ENCODE measurements around the gene RNF182.

RNF182 gene

GRCh38 chr6:14001329-14002012 lies 76.7 kb downstream of the RNF182 start:
- no peaks in the 10 kb centered on the region for H3K27me3 ChIP-seq (ENCODE audit: control insufficient read depth, insufficient read depth, low read length)
- H3K27ac ChIP-seq (ENCODE audit: low read depth, low read length), result no peak overlapping the region
- peaks cover 10% of the 10 kb centered on the region for H3K4me1 ChIP-seq (ENCODE audit: control insufficient read depth, insufficient read depth, low read length)
- H3K9ac ChIP-seq (ENCODE audit: low read length), result no peak overlapping the region
- H3K9me3 ChIP-seq (ENCODE audit: control insufficient read depth, insufficient read depth, low read depth, low read length), result peaks cover 4% of the 10 kb centered on the region
- no peak overlapping the region for H3K4me3 ChIP-seq (ENCODE audit: low read depth, low read length)
- no peaks in the 10 kb centered on the region for H3K36me3 ChIP-seq (ENCODE audit: control insufficient read depth, insufficient read depth, low read length)

DNA sequence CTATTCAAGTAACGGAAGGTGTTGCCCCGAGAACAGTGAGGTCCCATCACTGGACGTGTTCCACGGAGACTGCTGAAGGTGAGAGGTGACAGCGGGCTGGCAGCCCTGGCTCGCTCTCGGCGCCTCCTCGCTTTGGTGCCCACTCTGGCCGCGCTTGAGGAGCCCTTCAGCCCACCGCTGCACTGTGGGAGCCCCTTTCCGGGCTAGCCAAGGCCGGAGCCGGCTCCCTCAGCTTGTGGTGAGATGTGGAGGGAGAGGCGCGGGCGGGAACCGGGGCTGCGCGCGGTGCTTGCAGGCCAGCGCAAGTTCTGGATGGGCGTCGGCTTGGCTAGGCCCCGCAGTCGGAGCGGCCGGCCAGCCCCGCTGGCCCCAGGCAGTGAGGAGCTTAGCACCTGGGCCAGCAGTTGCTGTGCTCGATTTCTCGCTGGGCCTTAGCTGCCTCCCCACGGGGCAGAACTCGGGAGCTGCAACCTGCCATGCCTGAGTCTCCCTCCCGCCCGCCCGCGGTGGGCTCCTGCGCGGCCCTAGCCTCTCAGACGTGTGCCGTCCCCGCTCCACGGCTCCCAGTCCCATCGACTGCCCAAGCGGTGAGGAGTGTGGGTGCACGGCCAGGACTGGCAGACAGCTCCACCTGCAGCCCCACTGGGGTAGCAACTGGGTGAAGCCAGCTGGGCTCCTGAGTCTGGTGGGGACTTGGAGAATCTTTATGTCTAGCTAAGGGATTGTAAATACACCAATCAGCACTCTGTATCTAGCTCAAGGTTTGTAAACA lies 77.6 kb downstream of the RNF182 start:
- H3K4me3 ChIP-seq (ENCODE audit: low read depth, low read length), result no peak overlapping the region
- H3K27me3 ChIP-seq (ENCODE audit: control insufficient read depth, insufficient read depth, low read length), result no peaks in the 10 kb centered on the region
- H3K4me1 ChIP-seq (ENCODE audit: control insufficient read depth, insufficient read depth, low read length), result peaks cover 10% of the 10 kb centered on the region
- H3K36me3 ChIP-seq (ENCODE audit: control insufficient read depth, insufficient read depth, low read length), result no peaks in the 10 kb centered on the region
- H3K9me3 ChIP-seq (ENCODE audit: control insufficient read depth, insufficient read depth, low read depth, low read length), result peaks cover 4% of the 10 kb centered on the region
- no peak overlapping the region for H3K9ac ChIP-seq (ENCODE audit: low read length)
- H3K27ac ChIP-seq (ENCODE audit: low read depth, low read length), result no peak overlapping the region

GRCh38 chr6:14004258-14004657 lies 79.5 kb downstream of the RNF182 start:
- no peak overlapping the region for H3K27ac ChIP-seq (ENCODE audit: low read depth, low read length)
- no peaks in the 10 kb centered on the region for H3K27me3 ChIP-seq (ENCODE audit: control insufficient read depth, insufficient read depth, low read length)
- H3K36me3 ChIP-seq (ENCODE audit: control insufficient read depth, insufficient read depth, low read length), result no peaks in the 10 kb centered on the region
- peaks cover 12% of the 10 kb centered on the region for H3K4me1 ChIP-seq (ENCODE audit: control insufficient read depth, insufficient read depth, low read length)
- no peak overlapping the region for H3K9ac ChIP-seq (ENCODE audit: low read length)
- peaks cover 4% of the 10 kb centered on the region; the same call in 1 of the 2 replicates for H3K9me3 ChIP-seq (ENCODE audit: control insufficient read depth, insufficient read depth, low read depth, low read length)
- no peak overlapping the region for H3K4me3 ChIP-seq (ENCODE audit: low read depth, low read length)

DNA sequence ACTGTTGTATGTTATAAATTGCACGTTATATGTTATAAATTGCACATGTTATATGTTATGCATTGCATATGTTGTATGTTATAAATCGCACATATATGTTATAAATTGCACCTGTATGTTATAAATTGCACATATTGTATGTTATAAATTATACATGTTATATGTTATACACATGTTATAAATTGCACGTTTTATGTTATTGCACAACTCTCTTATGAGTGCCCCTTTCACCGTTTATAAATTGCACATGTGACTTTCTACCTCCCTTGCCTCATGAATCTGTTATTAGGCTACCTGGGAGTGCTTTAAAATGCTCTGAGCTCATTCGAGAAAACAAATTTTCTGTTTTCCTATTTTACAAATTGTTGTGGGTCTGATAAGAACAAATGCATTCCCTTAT lies 84.1 kb downstream of the RNF182 start:
- H3K27me3 ChIP-seq (ENCODE audit: control insufficient read depth, insufficient read depth, low read length), result no peaks in the 10 kb centered on the region
- H3K9me3 ChIP-seq (ENCODE audit: control insufficient read depth, insufficient read depth, low read depth, low read length), result peaks cover 9% of the 10 kb centered on the region
- H3K9ac ChIP-seq (ENCODE audit: low read length), result no peak overlapping the region
- H3K36me3 ChIP-seq (ENCODE audit: control insufficient read depth, insufficient read depth, low read length), result no peaks in the 10 kb centered on the region
- H3K27ac ChIP-seq (ENCODE audit: low read depth, low read length), result no peak overlapping the region
- peaks cover 17% of the 10 kb centered on the region; the same call in 1 of the 2 replicates for H3K4me1 ChIP-seq (ENCODE audit: control insufficient read depth, insufficient read depth, low read length)
- H3K4me3 ChIP-seq (ENCODE audit: low read depth, low read length), result no peak overlapping the region

DNA sequence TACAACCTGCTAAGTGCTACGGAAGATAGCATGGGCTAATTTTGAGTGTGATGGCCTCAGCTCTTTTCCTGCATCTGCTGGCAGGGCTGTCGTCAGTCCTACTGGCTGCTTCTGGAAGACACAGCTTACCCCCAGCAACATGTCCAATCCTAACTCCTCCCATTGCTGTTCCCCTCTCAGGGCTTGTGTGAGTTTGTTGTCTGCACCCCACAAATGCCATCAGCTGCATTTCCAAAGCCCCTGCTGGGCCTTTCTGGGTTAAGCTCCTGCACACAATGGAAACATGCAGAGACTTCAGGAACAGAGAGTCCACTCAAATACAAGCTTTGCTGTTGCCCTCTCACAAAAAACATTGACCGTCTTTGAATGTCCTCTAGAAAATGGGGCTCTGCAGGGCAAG lies 84.7 kb downstream of the RNF182 start:
- Histone ChIP-seq H3K27me3 (ENCODE audit: control insufficient read depth, insufficient read depth, low read length) (no peaks in the 10 kb centered on the region), H3K9ac (ENCODE audit: low read length) (no peak overlapping the region), H3K36me3 (ENCODE audit: control insufficient read depth, insufficient read depth, low read length) (no peaks in the 10 kb centered on the region), H3K9me3 (ENCODE audit: control insufficient read depth, insufficient read depth, low read depth, low read length) (peaks cover 9% of the 10 kb centered on the region), H3K27ac (ENCODE audit: low read depth, low read length) (no peak overlapping the region), H3K4me1 (ENCODE audit: control insufficient read depth, insufficient read depth, low read length) (peaks cover 17% of the 10 kb centered on the region; the same call in 1 of the 2 replicates), H3K4me3 (ENCODE audit: low read depth, low read length) (no peak overlapping the region)

- Histone ChIP-seq H3K4me1 (ENCODE audit: control insufficient read depth, insufficient read depth, low read length) (peaks cover 10% of the 10 kb centered on the region; the same call in 1 of the 2 replicates), H3K9ac (ENCODE audit: low read length) (no peak overlapping the region), H3K36me3 (ENCODE audit: control insufficient read depth, insufficient read depth, low read length) (no peaks in the 10 kb centered on the region), H3K4me3 (ENCODE audit: low read depth, low read length) (no peak overlapping the region), H3K27ac (ENCODE audit: low read depth, low read length) (no peak overlapping the region), H3K9me3 (ENCODE audit: control insufficient read depth, insufficient read depth, low read depth, low read length) (peaks cover 9% of the 10 kb centered on the region), H3K27me3 (ENCODE audit: control insufficient read depth, insufficient read depth, low read length) (no peaks in the 10 kb centered on the region)
Measured at GRCh38 chr6:14010275-14010674, 85.5 kb downstream of the RNF182 start.

- peaks cover 9% of the 10 kb centered on the region for H3K9me3 ChIP-seq (ENCODE audit: control insufficient read depth, insufficient read depth, low read depth, low read length)
- no peak overlapping the region for H3K27ac ChIP-seq (ENCODE audit: low read depth, low read length)
- no peak overlapping the region for H3K4me3 ChIP-seq (ENCODE audit: low read depth, low read length)
- no peaks in the 10 kb centered on the region for H3K36me3 ChIP-seq (ENCODE audit: control insufficient read depth, insufficient read depth, low read length)
- H3K27me3 ChIP-seq (ENCODE audit: control insufficient read depth, insufficient read depth, low read length), result peaks cover 5% of the 10 kb centered on the region; the same call in 1 of the 2 replicates
- H3K4me1 ChIP-seq (ENCODE audit: control insufficient read depth, insufficient read depth, low read length), result peaks cover 25% of the 10 kb centered on the region
- H3K9ac ChIP-seq (ENCODE audit: low read length), result no peak overlapping the region
Measured at GRCh38 chr6:14012313-14013030, 87.7 kb downstream of the RNF182 start.

DNA sequence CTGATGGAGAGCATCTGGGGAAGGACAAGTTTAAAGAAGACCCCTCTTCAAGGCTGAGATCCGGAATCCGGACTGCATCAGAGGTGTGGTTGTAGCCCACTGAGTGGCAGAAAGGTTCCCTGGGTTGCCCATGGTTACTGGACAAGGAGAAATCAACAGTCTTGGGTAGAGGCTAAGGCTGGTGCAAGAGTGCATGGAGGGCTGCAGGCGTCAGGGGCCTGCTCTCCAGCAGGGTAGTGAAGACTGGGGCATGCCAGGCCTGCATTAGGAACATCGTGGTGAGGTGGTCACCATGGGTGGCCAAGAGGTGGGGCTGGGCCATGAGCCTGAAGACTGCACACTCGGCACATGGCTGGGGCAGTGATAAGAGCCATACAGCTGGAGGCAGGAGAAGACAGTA lies 91.2 kb downstream of the RNF182 start:
- peaks cover 9% of the 10 kb centered on the region for H3K9me3 ChIP-seq (ENCODE audit: control insufficient read depth, insufficient read depth, low read depth, low read length)
- no peaks in the 10 kb centered on the region for H3K36me3 ChIP-seq (ENCODE audit: control insufficient read depth, insufficient read depth, low read length)
- H3K9ac ChIP-seq (ENCODE audit: low read length), result no peak overlapping the region
- H3K27me3 ChIP-seq (ENCODE audit: control insufficient read depth, insufficient read depth, low read length), result peaks cover 5% of the 10 kb centered on the region; the same call in 1 of the 2 replicates
- H3K27ac ChIP-seq (ENCODE audit: low read depth, low read length), result no peak overlapping the region
- peaks cover 25% of the 10 kb centered on the region for H3K4me1 ChIP-seq (ENCODE audit: control insufficient read depth, insufficient read depth, low read length)
- no peak overlapping the region for H3K4me3 ChIP-seq (ENCODE audit: low read depth, low read length)

DNA sequence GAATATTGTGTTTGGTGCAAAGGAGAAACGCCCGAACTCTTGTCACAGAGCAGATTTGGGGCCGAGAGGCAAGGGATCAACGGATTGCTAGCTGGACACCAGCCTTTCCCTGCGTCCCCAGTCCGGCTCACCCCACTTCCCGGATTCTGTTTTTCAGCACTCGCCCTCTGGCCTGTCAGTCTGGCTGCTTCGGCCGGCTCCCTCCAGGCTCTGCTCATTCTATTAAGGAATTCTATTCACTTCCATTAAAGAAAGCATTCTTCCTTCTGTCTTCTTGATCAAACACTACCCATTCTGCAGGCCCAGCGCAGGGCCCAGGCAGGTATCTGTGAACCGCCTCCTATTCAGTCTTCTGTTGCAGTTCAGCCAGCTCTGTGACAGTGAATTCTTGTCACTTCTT lies 91.7 kb downstream of the RNF182 start:
- H3K4me3 ChIP-seq (ENCODE audit: low read depth, low read length), result no peak overlapping the region
- no peak overlapping the region for H3K27ac ChIP-seq (ENCODE audit: low read depth, low read length)
- H3K36me3 ChIP-seq (ENCODE audit: control insufficient read depth, insufficient read depth, low read length), result no peaks in the 10 kb centered on the region
- peaks cover 9% of the 10 kb centered on the region for H3K9me3 ChIP-seq (ENCODE audit: control insufficient read depth, insufficient read depth, low read depth, low read length)
- H3K27me3 ChIP-seq (ENCODE audit: control insufficient read depth, insufficient read depth, low read length), result peaks cover 5% of the 10 kb centered on the region; the same call in 1 of the 2 replicates
- H3K4me1 ChIP-seq (ENCODE audit: control insufficient read depth, insufficient read depth, low read length), result peaks cover 29% of the 10 kb centered on the region
- H3K9ac ChIP-seq (ENCODE audit: low read length), result no peak overlapping the region

- Histone ChIP-seq H3K27ac (ENCODE audit: low read depth, low read length) (no peak overlapping the region), H3K27me3 (ENCODE audit: control insufficient read depth, insufficient read depth, low read length) (peaks cover 5% of the 10 kb centered on the region; the same call in 1 of the 2 replicates), H3K9ac (ENCODE audit: low read length) (no peak overlapping the region), H3K4me1 (ENCODE audit: control insufficient read depth, insufficient read depth, low read length) (peaks cover 29% of the 10 kb centered on the region), H3K36me3 (ENCODE audit: control insufficient read depth, insufficient read depth, low read length) (no peaks in the 10 kb centered on the region), H3K9me3 (ENCODE audit: control insufficient read depth, insufficient read depth, low read depth, low read length) (peaks cover 8% of the 10 kb centered on the region), H3K4me3 (ENCODE audit: low read depth, low read length) (no peak overlapping the region)
Measured at GRCh38 chr6:14016935-14017625, 92.3 kb downstream of the RNF182 start.

All from HUES6 (cell line).